Cerebellar nuclear complex (tissue), 1 donor: Measurements from ENCODE around the gene FBLN7.

Experiments used
- DNase-seq, 2 experiments: peaks; one replicate each; lab custom pipeline; 2025; lab: John Stamatoyannopoulos, UW

Gene FBLN7

DNA sequence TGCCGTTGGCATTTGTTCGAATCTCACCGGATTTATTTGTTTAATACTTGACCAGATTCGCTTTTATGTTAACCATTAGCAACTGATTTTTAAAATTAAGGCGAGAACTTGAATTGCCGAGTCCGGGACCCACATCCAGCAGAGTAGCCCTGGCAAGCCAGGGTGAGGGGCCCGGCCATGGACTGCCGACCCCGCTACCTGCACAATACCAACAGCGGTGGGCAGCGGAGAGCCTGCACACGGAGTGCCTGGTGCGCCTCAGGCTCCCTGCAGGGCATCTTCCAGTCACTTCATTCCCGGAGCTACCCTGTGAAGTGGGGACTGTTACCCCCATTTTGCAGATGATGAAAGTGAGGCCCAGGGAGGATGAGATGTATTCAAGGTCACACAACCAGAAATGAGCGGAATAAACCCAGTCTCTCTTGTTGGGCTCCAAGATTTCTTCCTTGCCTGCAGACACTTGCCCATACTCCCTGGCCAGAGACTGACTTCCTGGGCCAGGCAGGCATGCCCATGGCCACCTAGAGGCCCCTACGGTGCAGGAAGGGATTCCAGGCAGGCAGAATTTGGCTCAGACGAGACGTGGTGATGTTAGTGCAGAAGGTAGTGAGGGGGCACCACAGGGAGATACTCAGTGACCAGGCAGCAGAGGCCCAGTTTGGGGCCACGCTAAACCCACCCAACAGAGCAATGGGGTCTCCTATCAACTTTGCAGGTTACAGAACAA, 2.9 kb downstream of the FBLN7 start:
- DNase-seq = no peak

DNA sequence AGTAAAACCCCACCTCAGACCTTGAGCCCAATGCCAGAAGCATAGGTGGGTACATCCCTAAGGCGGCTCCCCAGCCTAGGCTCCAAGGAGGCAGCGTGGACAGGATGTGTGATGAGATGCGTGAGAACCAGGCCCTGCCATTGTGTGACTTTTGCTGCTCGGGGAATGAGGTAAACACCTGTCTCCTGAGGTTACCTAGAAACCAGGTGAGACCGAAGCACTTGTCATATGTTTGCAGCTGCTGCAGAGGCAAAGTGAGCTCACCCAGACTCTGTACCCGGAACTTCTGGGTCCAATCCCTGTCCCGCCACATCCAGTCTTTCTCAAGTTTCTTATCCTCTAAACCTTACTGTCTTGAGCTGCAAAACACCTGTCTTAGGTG, 3.4 kb downstream of the FBLN7 start:
- no peak for DNase-seq

DNA sequence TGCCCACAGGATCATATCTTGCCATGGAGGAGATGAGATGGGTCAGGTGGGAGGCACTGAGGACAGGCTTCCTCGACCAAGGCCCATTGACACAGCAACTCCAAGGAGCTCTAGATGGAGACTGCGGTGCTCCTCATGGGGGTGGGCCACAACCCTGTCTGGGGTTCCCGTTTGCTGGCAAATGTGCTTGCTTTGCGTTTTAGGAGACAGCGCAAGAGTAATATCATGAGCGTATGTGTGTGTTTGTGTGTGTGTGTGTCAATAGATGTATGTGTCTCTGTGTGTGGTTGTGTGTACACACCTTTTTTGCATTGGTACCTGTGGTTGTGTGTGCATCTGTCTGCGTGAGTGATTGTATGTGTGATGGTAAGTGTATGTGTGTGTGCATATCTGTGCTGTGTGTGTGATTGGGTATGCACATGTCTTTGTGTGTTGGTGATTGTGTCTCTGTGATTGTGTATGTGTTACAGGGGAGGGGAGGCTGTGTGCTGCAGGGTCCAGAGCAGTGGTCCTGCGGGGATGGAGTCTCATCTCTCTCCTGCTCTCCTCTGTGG, 4.4 kb downstream of the FBLN7 start:
- no peak for DNase-seq

DNA sequence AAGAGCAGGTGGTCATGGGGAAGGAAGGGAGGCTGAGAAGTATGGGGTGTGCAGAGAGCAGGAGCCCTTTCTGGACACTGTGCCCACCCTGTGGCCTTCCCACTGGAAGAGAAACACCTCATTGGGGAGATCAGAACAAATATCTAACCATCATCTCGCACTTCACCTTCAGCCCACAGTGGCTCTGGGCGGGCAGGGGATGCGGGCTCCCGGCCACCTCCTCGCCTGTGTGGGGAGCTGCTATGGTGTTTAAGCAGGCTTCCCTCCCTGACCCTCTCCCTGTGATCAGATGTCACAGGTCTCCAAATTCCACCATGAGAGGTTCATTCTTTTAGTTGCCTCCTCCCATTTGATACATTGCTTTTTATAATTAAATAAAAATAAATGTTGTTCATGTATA, 5.0 kb downstream of the FBLN7 start:
- no peak for DNase-seq

DNA sequence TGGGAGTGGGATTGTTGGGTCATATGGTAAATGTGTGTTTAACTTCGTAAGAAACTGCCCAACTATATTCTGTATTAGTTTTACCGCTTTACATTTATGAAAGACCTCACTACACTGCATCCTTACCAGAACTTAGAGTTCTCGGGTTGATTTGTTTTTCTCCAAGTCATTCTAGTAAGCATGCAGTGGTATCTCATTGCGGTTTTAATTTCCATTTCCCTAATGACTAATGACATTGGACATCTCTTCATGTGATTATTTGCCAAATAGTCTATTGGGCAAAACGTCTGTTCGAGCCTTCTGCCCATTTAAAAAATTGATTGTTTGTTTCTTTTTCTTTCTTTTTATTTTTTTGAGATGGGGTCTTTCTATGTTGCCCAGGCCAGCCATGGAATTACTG, 6.8 kb downstream of the FBLN7 start:
- DNase-seq = no peak

DNA sequence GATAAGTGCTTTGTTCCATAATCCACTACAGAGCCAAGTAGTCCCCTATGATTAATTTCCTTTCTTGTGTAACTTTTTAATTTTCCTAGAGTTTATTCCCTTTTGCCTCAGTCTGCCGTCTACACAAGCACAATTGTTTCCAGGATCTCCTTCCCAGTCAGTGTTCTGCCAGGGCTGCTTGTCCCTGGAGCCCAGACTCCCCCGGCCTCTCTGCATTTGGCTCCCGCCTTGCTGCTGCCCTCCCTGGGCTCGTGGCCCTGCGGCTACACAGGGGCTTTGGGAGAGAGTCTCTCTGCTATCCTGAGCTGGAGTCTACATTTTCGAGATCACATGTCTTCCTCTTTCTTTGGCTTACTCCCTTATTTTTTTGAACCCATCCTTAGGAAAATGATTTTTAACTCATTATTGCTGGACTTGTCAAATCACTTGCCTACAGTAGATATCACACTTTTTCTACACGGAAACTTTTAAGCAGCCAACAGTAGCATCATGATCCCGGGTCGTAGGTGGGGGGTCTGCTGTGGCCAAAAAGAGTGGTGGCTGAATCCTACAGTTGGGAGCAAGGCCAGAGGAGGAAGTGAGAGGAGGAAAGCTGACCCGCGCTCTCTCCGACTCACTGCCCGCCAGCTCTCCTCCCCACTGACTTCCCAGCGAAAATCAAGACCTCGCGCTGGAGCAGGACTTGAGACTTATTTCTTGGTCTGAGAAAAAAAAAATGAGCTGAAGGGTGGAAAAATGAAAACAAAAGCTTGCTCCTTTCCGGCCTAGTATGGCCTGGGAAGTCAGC, 9.4 kb downstream of the FBLN7 start:
- no peak for DNase-seq

DNA sequence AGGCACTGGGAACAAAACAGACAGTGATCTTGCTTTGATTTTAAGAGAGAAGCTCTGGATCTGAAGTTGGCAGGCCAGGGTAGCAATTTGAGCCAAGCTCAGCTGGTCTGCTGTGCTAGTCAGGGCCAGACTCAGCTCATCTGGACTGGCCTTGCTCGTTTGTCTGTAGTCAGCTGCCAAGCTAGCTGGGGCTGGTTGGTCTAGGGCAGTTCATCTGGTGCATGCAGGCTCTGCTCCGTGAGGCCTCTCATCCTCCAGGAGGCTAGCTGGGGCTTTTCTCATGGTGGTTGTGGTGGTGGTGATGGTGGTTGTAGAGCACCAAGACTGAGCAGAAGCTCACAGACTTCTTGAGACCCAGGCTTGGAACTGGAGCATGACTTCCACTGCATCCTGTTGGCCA, 10.3 kb downstream of the FBLN7 start:
- DNase-seq = no peak

DNA sequence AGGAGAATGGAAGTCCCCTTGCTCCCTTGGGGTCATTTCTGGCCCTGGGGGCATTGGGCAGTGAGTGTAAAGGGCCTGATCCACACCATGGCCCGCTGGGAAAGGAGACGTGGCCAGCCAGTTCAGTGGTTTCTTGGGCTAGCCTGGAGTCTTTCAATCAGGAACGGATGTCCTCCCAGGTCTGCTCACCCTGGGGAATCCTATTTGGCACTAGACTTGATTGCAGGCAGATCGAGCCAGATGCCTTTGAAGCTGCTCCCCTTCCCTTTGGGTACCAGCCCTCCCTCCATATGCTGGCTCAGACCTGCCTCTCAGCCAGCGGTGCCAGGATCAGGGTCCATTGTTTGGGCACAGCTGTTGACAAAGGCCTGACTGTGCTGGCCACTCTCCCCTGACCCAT, 11.0 kb downstream of the FBLN7 start:
- no peak for DNase-seq

DNA sequence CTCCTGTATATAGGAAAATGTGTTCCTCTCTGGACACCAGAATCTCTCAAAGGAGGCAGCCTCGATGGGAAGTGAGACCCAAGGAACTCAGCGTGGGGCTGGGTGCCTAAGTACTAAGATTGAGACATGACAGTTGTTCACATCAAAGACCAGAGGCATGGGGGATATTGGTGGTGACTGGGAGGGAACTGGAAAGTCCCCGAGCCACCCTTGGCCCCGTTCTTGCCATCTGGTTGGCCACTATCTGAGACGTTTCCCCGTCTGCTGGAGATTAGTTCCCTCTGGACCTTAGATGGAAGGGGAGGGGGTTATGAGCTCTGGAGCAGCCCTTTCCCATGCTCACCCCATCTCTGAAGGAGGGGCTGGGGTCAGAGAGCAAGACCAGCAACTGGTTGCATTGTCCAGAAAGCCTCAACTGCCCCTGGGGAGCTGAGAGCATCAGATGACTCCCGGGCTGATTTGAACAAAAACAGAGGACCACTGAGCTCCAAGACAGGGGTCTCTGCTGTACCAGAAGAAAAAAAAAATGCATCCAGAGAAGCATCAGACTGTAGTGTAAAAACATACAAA, 11.8 kb downstream of the FBLN7 start:
- no peak for DNase-seq

DNA sequence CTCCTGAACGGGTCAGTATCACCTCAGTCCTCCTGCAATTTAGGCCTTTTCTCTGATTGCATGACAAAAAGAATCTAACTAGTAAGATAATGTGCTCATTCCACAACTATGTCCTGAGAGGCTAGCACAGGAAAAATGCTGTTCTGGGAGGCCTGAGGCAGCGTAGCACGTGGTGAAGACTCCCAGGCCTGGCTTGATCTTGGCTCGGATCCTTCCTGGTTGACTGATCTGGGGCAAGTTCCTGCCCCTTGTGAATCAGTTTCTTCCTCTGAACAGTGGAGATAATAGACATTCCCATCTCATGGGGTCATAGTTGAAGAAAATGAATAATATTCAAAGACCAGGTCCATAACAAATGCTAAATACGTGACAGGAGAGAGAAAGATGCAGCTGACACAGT, 12.3 kb downstream of the FBLN7 start:
- DNase-seq = no peak

DNA sequence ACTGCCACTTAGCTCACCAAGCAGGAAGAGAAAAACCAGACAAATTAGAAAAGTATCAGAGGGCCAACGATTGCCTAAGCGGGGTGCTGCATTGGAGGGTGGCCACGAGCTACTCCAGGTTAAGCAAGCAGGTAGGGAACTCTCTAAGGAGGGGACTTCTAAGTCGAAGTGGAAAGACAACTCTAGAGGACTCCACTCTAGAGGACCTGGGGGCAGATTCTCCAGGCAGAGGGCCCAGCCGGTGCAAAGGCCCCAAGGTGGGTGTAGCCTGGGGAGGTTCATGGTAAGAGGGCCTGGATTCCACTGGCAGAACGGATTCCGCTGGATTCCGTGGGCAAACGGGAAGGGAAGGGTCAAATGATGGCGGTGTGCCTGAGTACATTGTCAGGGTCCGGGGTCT, 12.7 kb downstream of the FBLN7 start:
- DNase-seq = no peak

DNA sequence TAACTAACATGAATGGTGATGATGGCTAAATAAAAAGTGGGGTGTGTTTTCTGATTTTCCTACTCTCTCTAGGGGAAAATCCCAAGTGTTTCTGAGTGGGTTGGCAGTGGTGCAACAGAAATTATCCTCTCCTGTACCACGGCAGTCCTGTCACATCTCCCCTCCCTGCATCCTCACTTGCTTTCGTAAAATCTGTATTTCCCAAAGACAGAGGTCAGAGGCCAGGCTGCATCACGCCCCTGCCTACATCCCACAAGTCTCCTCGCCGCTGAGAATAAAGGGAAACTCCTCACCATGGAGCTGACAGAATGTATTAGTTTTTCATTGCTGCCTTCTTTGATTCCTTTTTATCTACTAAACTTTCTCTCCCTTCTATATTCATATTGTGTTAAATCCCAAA, 13.1 kb downstream of the FBLN7 start:
- no peak for DNase-seq

DNA sequence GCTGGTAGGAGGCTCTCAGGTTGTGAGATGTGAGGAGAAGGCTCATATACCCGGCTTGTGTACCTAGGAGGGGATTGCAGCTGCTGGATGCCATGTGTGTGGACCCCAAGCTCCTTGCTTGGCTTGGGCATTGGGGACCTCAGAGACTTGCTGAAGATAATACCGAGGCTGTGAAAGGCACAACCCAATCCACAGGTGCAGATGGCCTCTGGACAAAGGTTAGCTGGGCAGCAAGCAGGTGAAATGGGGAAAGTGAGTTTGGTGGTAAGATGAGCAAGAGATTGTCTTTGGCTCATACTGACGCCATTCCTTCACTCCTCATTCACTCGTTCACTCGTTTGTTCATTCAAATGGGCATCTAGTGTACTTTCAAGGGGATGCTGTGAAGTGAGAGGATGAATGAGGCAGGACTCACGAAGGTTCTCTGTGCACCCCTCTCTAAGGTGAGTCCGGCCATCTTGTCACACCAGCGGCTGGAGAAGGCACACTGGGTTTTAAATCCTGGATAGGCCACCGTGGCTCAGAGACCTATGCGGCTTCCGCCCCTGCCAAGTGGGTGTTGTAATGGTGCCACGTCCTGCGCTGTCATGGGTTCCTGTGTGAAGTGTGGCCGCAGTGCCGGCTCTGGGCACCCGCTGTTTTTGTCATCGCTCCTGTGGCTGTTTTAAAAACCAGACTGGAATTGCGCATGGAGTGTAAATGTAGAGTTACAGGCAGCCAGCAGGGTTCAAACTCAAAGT, 13.7 kb downstream of the FBLN7 start:
- DNase-seq = no peak

DNA sequence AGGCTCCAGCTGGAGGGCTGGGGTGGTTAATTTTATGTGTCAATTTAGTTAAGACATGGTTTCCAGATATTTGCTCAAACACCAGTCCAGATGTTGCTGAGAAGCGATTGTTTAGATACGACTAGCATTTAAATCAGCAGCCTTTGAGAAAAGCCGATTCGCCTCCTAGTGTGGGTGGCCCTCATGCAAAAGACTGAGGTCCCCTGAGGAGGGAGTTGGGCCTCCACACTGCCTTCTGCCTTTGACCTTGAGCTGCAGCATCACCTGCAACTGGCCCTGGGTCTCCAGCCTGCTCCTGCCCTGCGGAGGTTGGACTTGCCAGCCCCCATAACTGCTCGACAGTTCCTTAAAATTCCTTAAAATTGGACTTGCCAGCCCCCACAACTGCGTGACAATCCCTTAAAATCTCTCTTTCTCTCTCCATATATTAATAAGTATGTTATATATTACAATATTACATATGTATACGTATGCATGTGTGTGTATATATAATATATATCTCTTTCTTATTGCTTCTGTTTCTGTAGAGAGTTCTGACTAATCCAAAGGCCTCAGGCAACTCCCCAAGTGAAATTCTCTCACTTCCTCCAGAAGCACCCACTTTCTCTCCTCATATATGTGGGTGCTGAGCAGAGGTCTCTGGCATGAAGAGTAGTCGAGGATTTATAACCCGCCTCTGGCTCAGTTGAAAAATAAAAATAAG, 14.4 kb downstream of the FBLN7 start:
- DNase-seq = no peak

DNA sequence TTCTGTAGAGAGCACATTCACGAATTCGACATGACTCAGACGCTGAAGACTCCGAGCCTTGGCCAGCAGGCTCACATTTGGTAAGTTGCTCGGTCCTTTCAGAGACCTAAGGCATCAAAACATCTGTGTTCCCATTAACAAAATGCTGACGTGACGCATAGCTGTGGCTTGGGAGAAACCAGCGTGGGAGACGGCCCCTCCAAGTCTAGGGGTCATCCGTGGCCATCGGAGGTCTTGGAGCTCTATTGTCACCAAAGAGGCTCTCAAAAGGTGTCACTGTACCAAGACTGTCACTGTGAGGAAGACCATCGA, 14.9 kb downstream of the FBLN7 start:
- no peak for DNase-seq

DNA sequence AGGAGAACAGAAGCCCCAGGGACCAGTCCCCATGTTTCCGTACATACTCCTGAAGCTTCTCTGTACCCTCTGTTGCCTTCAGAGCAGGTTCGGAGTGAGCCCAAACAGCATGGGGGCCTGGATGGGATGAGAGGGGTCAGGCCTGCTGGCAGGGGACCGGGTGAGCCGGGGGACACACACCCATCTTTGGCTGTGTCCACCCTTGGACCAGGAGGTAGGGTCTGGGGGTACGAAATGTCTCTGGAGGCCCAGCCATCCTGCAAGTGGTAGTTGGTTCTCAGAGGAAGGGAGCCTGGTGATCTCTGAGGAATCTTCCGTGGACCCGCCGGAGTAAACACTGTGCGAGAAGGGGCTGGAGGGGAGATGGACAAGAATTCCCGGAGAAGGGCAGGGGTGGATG, 15.3 kb downstream of the FBLN7 start:
- no peak for DNase-seq

DNA sequence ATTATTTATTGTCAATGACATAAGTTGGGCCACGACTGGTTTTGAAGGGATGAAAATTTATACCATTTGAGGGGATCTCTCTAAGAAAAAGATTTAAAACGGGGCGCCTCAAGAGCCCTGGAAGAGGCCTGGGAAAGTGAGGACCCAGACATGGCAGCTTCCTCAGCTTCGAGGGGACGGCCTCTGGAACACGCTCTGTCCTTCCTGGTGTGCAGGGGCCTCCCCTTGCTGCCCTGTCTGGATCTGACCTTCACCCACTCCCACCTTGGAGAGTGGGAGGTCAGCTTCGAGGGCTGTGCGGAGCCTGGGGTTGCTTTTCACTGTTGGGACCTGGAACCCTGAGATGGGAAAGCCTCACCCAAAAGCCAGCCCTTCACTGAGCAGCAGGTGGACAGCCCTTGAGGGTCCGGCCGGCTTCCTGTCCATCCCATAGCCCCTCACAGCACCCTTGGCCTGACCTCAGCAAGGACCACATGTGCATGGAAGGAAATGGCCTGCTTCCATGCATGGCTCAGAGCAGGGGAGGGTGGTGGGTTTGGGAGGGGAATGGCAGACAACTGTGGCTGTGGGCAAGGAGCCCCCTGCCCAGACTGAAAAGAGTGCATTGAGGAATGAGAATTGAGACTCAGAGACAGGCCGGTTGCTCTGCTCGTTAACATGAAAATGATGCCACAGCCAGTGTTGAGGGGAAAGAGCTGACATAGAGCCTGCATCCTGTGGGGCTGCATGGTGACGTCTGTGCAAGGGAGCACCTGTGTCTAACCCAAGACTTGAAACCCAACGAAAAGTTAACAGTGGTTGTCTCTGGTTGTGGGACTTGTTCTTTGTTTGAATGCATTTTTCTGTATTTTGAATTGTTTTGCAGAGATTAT, 16.3 kb downstream of the FBLN7 start:
- DNase-seq = no peak

DNA sequence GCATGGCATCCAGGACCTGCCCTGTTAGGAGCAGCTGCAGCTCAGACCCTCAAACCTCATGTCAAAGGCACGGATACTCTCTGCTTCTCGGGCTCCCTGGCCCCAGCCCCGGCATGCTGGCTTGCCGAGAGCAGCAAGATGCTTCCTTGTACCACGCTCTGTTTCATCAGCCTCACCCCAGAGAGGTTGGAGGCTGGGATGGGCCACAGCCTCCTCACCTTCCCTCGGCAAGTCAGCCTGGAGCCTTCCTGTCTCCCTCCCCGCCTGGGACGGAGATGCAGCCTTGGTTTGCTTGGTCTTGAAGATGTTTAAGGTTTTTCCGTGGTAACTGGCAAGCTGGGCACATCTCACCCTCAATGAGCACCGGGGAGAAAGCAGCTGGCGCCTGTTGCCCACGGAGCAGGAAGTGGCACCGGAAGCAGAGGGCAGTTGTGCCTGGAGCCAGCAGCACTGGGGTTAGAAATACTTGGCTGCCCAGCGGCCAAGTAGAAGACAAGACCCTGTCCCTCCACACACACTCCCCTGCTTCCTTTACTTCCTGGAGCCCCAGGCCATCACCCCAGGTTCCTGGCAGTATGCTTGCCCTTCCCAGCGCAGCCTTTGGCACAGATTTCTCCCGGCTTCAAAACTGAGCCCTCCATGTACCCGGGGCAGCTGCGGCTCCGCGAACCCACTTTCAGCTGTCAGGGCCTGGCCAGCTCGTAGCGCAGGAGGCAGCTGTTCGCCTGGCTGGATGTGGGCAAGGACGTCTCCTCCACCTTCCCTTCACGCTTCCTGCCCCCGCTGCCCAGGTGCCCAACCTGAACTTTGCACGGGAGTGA, 17.4 kb downstream of the FBLN7 start:
- no peak for DNase-seq

DNA sequence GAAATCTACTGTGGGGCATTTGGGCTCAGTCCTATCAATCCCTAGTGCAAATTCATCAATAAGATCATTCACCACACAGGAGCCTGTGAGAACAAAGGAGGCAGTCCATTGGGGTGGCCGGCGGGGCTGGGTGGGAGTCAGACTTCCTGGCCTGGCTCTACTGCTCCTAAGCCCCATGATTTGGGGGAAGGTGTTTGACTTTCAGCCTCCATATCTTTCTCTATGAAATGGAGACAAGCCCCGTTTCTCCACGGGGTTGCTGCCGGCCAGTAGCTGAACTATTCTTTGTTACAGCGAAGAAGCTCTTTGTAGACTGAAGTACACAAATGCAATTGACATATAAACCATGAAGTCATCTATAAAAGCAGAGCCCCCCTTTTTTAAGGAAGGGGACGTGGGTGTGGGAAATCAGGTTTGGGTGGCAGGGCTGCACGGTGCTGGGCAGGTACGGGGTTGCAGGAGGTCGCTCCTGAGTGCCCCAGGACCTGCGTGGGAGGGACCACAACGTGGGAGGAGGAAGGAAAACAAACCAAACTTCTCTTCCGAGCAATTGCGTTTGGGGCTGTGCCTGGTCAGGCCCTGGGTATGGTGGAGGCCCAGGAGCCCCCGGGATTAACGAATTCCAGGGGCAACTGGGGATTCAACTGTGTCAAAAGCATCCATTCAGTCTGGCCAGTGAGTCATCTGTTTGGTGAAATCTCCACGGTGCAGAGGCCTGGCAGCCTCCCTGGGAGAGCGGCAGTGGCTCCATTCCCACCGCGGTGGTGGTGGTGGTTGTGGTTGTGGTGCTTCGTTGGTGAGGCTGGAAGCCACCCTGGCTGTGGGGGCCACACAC, 18.2 kb downstream of the FBLN7 start:
- no peak for DNase-seq
